ENCODE measurements around the gene AFF2.

GRCh38 chrX:148930206-148930729 lies 429.9 kb downstream of the AFF2 start:
- TF ChIP-seq CTCF (IDR thresholded peaks at IDR 0.05) (no peak), POLR2A (IDR thresholded peaks at IDR 0.05) (no peak)

Measured in testis (tissue), 2 donors.